GM18508 (cell line): ENCODE data around the gene KCNK18.

Experiments
- ATAC-seq: cut with Tn5 transposase; IDR thresholded peaks from one replicate; pipeline ENCODE4 v1.9.1; 2021; ENCODE audit warnings: moderate number of reproducible peaks; ENCODE audit not compliant: insufficient read depth, unreplicated experiment

Gene KCNK18

DNA sequence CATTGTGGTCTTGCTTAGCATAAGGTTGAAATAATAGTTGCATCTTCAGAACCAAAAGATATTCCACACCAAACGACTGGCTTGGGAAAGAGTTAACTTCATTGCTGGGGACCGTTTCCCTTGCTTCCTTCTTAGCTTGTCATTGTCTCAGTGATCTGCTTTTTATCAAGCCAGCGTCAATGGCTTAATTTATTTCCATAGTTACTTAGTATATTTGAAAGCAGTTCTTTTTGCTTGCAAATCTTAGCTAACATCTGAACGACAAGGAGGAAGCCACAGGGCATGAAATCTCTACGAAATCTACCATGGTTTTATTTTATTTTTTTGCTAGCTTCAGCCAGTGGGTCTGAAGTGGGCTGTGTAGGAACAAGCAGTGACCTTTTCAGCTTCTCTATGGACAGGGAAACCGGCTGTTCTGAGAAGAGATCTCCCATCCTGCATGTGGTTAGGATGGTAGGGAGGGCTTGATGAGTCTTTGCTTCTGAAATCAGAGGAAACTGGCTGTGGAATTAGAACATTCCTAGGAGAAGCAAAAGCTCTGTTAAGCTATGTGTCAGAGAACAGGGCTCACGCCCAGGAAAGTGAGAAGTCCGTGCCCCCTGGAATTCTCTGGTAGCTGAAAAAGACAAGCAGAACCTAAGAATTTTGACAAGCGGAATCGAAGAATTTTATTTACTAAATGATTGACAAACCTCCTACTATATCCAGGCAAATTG is 51.6 kb downstream of the KCNK18 start:
- ATAC-seq, result no peak

DNA sequence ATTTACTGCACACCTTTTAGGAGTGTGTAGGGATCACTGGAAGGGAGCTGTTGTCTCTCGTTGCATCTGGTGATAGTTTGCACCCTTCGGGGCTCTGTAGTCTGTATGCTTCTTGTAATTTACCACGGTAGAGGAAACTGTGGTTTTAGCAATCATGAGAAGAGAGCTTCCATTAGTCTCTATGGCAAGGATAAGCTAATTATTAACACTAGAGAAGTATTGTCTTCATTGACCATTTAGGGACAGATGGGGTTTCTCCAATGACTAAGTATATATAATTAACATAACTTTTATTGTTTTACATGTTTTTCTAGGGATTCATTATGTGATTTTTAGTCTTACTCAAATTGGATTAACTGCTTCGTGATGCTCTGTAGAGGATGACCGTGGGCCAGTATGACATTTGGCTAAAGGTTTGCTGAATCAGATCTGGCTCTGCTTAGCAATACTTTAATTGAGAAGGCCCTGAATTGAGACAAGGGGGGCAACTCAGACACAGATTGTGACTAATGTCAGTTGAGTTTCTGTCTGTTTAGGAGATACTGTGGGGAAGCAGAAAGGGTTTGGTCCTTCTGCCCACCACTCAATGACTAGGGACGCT is 52.3 kb downstream of the KCNK18 start:
- peak; percentile 93 for ATAC-seq

DNA sequence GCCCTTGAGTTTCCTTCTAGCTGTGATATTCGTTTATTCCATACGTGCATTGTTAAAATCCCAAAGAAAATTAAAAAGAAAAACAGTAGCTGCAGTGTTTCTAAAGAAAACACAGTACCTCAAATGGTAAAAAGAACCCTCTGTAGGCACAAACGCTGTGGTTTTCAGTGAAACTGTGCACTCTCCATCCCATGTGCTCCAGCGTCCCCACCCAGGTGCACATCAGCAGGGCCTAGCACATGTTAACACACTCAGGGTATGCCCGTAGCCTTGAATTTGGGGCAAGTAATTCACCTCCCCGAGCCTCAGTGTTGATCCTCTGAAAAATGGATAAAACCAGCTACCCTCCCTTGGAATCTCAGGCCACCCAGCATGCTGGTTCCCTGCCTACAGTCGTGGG is 53.1 kb downstream of the KCNK18 start:
- no peak for ATAC-seq

DNA sequence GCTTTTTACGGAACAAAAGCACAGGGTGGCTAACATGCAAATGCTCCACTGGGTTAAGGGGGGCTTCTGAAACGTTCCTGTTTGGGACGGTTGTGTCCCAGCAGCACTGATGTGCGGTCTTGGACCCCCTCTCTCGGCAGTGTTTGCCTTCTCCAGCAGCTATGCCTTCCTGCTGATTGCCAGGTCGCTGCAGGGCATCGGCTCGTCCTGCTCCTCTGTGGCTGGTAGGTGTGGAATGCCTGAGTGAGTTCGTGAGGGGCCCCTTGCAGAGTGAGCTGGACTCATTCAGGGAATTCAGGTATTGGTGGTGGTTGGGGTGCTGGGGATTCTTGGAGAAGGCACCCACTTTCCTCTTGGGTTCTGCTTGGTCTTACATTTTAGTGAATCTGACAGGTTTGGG is 56.6 kb downstream of the KCNK18 start:
- ATAC-seq, result no peak

DNA sequence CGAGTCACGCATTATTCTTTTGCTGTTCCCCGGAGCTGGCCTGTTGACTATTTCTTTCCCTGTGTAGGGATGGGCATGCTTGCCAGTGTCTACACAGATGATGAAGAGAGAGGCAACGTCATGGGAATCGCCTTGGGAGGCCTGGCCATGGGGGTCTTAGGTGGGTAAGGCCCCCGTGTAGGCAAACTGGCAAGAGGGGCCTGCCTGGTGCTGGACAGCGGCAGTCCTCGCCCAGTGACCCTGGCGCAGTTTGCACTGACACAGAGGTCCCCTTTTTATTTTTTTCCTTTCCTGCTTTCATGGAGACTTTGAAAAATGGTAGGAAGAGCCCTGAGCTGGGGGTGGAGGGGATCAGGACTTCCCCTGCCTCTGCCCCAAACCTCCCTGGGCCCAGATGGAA is 57.0 kb downstream of the KCNK18 start:
- ATAC-seq, result no peak

DNA sequence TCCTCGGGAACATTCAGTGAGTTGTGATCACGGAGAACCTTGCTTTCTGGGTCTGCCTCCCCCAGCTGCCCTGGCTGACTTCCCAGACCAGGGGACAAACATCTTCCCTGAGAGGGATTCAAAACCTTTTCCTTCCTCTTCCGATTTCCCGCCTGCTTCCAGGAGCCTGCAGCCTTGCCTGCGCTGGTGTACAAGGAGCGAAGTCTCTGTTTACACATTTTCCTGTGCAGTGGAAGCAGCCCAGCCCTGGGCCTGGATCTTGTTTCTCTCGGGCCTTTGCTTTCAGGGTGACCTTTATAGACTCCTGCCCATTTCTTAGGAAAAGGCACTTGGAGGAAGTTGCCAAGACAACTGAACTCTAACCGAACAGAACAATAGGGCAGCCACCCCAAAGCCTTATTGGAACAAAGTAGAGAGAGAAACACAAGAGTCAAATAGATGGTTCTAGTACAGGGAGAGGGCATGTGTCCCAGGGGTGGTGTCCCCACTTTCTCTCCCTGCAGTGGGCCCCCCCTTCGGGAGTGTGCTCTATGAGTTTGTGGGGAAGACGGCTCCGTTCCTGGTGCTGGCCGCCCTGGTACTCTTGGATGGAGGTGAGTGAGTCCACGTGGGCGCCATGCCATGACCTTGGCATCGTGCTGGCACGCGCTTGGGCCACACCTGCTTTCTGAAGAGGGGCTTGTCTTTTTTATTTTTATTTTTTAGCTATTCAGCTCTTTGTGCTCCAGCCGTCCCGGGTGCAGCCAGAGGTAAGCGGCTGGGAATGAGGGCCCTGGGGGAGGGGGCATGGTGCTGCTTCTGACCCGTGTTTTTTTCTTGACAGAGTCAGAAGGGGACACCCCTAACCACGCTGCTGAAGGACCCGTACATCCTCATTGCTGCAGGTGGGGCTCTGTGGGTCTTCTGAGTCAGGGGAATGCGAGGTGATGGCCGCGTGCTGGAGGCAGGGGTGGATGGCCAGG is 57.8 kb downstream of the KCNK18 start:
- ATAC-seq, result no peak

DNA sequence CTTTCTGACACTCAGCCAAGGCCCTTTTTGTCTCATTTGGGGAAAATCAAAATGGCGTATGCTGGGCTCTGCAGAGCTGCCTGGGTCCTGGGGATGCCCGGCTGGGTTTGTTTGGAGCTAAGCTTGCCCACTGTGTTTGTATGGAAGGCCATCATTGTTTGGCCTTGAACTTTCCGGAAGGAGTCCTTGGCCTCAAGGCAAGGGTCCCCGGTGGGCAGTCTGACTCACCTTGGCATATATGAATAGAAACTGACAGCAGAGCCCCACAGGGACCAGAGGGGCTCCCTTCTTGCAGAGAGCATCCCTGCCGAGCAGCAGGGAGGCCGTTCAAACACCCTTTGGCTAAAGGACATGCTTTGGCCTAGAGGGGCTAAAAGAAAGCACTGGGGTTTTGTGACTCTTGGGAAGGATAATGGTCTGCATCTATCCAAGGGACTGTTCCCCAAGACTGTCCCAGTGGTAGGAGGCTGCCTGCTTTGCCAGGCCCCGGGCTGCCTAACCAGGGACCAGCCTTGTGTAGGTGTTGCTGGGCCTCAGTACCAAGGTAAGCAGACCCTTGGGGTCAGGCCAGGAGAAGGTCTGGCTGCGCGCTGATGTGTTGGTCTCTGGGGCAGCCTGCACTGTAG is 58.7 kb downstream of the KCNK18 start:
- ATAC-seq, result no peak

DNA sequence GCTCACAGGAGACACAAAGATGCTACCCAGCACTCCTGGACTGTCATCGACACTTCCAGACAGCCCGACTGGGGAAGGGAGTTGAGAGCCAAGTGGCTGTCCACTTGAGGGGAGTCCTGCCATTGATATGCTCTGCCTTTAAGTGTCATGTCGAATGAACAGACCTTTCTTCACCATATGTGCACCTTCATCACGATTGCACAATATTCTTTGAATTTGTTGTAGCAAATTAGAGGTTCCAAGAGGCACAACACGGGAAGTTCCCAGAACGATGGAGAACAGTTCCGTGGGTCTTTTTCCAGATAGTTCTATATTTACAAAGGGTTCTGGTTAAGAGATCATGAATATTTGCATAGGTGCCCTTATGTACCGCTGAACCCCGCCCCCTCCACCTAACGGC is 59.6 kb downstream of the KCNK18 start:
- no peak for ATAC-seq

DNA sequence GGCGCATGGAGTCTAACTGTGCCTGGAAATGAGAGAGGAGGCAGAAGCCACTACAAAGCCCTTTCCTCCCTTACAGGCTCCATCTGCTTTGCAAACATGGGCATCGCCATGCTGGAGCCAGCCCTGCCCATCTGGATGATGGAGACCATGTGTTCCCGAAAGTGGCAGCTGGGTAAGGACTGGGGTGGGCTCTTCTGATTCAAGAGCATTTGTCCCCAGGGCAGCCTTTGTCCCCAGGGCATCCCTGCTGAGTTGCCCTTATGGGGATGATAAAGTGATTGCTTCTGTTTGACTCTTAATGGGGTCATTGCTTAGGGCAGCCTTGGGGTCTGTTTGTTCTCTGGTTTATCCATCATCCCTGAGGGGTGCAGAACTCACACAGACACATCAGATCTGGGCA is 60.4 kb downstream of the KCNK18 start:
- no peak for ATAC-seq

DNA sequence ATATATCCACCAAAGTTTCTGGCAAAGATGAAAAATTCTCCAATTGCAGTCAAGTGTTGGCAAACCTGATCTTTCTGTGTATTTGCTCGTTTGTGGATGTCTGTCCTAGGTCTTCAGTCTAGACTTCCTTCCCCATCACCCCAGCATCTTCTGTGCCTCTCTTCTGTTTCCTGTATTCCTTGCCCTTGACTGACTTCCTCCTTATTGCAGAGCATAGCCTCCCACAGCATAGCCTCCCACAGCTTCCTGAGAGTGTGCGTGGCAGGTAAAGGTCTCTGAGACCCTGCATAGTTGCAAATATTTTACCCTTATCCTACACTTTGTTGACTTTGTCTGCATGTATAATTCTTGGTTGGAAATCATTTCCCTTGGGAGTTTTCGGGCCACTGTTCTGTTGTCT is 62.0 kb downstream of the KCNK18 start:
- ATAC-seq, result no peak
